ENCODE data around the gene DHFR.

- TF ChIP-seq EZH2phosphoT487 (IDR thresholded peaks at IDR 0.05; ENCODE audit: insufficient read depth, low read depth) (no peak), EZH2 (IDR thresholded peaks at IDR 0.05; ENCODE audit: insufficient read depth, poor library complexity, severe bottlenecking) (no peak)
These were observed 23.2 kb downstream of the DHFR start for GRCh38 chr5:80631278-80632259.

All from GM23248 (cell line).